ACHN (cell line): ENCODE data around the gene HBZ.
"Not testable (repeated sequence)": the region's sequence is repeated elsewhere in the genome, so short reads cannot be mapped to it uniquely, and the experiment has no call there.

Experiments used
- DNase-seq: peaks from one replicate; pipeline ENCODE4 v3.0.0-alpha.2; 2015
- in situ Hi-C: cut with HindIII; loops from 2 replicates; pipeline ENCODE4 v1.10.0; 2017; ENCODE audit warnings: low sequenced_read_pairs, low pct_ligation_motif_present, low pct_unique_long_range_greater_than_20kb

HBZ gene

DNA sequence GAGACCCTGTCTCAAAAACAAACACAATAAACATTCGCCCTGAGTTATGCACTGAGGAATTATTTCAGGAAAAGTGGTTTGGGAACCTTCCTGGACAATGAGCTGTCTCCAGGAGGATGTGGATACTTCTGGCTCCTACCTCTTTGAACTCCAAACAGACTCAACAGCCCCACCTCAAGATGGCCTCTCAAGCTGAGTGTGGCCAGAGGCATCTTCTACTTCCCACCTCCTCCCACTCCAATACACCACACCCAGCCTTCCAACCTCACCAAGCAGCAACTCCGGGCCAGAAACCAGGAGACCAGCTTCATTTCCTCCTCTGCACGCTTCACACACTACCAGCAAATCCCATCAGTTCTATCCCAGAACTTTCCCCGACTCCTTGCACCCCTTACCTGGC is 39.4 kb downstream of the HBZ start:
- in situ Hi-C loops, result no loop called here
- no peak for DNase-seq

DNA sequence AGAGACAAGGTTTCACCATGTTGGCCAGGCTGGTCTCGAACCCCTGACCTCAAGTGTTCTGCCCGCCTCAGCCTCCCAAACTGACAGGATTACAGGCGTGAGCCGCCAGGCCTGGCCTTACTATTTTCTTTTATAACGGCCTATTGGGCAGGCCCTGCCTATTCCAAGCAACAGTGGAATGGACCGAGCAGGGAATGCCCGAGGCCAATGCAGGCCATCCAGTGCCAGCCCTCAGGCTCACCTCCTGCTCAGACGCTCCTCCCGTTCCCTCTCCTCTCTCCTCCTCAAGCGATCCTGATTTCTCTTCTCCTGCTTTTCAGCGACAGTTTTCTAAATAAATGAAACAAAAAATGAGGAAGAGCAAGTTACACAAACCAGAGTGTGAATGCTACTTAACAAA is 40.2 kb downstream of the HBZ start:
- in situ Hi-C loops, result no loop called here
- no peak for DNase-seq

DNA sequence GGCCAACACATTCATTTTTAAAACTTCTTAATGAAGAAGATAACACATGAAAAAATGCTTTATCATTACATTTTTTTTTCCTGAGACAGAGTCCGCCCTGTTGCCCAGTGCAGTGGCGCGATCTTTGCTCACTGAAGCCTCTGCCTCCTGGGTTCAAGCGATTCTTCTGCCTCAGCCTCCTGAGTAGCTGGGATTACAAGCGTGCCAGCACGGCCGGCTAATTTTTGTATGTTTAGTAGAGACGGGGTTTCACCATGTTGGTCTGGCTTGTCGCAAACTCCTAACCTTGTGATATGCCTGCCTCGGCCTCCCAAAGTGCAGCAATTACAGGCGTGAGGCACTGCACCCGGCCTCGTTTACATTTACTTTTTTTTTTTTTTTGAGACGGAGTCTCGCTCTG is 41.0 kb downstream of the HBZ start:
- in situ Hi-C loops, result no loop called here
- DNase-seq, result no peak

DNA sequence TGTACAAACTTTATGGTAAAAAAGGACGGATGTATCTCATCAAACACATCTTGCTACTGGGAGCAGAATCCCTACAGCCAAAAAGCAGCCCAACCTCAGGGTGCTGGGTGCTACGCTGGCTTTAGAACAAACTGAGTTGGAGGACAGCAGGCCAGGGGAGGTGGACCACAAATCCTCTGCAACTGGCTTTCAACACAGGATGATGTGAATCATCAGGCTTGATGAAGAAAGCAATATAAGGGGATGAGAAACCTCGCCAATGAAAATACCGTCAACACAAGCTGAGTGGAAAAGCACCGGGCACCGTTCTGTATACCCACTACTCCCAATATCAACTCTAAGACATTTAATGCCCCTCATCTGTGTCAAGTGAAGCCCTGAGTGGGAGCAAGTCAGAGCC is 42.1 kb downstream of the HBZ start:
- no peak for DNase-seq
- in situ Hi-C loops, result no loop called here

DNA sequence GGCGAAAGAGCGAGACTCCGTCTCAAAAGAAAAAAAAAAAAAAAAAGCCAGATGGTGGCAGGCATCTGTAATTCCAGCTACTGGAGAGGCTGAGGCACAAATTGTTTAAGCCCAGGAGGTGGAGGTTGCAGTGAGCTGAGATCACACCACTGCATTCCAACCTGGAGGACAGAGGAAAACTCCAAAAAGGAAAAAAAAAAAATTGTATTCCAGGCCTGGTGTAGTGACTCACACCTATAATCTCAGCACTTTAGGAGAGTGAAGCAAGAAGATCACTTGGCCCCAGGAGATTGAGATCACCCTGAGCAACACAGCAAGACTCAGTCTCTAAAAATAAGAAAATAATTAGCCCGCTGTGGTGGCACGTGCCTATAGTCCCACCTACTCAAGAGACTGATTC is 47.9 kb downstream of the HBZ start:
- in situ Hi-C loops, result no loop called here
- DNase-seq, result peak; percentile 48

DNA sequence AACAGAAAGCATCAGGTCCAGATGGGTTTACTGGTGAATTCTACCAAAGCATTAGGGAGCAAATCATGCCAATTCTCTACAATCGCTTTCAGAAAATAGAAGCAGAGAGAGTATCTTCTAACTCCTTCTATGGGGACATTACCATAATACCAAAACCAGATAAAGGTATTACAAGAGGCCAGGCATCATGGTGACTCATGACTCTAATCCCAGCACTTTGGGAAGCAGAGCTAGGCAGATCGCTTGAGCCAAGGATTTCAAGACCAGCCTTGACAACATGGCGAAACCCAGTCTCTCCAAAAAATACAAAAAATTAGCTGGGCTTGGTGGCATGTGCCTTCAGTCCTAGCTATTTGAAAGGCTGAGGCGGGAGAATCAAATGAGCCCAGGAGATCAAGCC is 50.8 kb downstream of the HBZ start:
- in situ Hi-C loops, result no loop called here
- DNase-seq, result no peak

DNA sequence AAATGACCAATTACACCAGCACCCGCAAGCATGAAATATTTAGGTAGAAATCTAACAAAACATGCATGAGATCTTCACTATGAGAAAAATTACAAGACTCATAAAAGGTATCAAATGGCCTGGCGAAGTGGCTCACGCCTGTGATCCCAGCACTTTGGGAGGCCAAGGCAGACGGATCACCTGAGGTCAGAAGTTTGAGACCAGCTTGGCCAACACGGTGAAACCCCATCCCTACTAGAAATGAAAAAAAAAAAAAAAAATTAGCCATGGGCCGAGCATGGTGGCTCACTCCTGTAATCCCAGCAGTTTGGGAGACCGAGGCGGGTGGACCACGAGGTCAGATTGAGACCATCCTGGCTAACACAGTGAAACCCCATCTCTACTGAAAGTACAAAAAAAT is 51.6 kb downstream of the HBZ start:
- in situ Hi-C loops, DNase-seq: not testable (repeated sequence)
